Suppressor macrophage treated with lipopolysaccharide for 1 hour (primary cell): ENCODE results near the gene NKG7.

Experiments used
- DNase-seq, 3 donors: peaks; one replicate each; pipeline ENCODE4 v3.0.0-alpha.2; 2020 to 2022

Gene NKG7

DNA sequence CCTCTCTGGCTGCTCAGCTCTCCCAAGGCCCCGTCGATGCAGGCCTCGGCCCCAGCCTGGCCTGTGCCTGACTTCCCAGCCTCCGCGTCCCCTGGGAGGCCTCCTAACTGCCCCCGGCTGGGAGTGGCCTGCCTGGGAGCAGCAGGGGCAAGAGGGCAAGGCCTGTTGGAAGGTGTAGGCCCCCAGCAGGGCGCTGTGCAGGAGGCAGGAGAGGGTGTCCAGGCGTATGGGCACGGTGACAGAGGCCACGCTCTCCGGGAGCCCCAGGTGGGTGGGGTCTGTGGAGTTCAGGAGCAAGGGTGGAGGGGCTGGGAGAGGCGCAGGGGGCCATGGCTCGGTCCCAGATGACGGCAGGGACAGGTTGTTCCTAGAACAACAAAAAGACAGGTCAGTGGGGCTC, 16.7 kb upstream of the NKG7 start:
- DNase-seq, result peak in 1 of 3 donors; percentile 9

DNA sequence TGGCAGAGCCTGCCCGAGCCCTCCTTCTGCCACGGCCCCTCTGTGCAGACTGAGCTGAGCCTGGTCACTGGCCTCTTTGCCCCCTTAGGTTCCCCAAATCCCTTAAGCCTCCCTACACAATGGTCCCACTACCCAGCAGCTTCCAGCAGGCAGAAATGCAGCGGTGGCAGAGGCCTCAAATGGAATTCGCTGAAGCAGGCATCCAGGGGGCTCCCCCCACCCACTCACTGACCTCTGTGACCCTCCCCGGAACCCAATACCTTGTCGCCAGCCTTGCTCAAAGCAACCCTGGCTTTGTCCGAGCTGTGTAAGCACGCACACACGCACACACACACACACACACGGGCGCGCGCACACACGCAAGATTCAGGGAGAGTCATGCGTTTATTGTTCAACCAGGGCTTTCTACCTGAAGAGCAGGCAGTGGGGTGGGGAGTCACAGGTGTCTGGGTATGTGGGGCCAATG, 15.5 kb upstream of the NKG7 start, which contains the start of gene LIM2:
Gene LIM2 (minus strand): TSS at position 51 of the 466 bp plus-strand sequence. CDS start 531 bp downstream, outside the sequence.
- peak in 1 of 3 donors; percentile 5 for DNase-seq

DNA sequence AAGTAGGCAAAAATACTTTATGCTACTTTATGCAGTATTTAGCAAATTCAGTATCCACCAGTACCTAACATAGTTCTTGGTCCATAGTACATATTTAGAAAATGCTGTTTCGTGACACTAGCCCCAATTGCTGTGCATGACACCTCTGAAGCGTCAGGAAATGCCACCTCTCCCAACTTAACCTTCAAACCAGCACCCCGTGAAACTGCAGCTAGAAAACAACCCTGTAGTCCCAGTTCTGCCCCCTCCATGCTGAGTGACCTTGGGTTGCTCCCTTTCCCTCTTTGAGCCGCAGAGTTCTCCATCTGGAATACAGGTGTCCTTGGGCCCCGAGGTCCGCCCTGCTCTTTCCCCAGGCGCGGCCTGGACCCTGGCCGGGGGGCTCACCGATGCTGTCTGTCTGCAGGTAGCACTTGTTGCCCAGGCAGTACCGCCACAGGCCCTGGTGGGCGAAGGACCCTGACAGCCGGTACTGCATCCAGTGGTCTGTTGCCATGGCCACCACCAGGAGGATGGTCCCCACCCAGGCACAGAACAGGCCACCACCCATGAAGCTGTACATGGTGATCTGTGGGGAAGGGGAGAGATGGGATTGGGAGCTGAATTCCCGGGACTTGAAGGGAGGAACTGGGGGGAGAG, 14.5 kb upstream of the NKG7 start:
- DNase-seq, result peak in 1 of 3 donors; percentile 12

DNA sequence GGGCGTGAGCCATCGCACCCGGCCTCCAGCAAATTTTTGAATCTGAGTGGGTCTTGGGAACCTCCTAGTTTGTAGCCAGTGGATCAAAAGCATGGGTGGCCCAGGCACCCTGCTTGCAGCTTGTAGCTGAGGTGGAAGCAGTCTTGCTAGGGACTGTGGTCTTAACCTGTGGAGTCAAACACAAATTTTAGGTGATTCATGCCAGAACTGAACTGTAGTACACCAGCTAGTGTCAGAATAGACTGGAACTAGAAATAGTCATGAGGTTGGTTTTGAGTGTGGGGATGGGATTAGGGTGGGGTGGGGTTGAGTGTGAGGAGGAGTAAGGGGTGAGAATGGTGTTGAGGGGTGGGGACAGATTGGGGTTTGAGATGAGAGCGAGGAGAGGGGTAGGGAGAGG, 9.6 kb upstream of the NKG7 start:
- DNase-seq, result peak in 1 of 3 donors; percentile 12

DNA sequence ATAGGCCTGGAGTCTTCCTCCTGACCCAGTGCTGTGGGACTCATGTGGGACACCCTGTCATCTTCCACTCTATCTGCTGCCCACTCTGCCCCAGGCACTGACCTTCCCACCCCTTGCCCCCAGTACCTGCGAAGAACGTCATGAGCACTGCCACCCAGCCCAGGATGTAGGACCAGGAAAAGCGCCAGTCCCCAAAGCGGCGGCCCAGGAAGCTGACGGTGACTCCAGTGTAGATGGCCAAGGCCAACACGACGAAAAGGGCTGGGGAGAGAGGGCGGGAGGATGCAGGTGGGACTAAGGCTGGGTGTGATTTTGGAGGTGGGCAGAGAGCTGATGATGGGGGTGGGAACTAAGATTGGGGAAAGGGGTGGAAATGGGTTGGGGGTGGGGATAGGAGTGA, 7.9 kb upstream of the NKG7 start:
- peak in 1 of 3 donors; percentile 5 for DNase-seq

DNA sequence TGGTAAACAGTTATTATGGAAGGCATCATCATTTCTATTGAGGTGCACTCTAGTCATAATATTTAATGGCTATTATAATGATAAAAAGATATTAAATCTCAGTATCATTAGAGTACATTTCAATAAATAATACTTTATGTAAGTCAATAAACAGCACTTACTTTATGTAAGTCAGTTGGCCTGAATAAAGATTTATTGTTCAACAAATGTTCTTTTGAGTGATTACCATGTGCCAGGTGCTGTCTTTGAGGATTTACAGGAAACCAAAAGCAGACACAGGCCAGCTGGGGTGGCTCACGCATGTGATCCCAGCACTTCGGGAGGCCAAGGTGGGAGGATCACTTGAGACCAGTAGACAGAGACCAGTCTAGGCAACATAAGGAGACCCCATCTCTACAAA, 5.0 kb upstream of the NKG7 start:
- DNase-seq, result no peak

DNA sequence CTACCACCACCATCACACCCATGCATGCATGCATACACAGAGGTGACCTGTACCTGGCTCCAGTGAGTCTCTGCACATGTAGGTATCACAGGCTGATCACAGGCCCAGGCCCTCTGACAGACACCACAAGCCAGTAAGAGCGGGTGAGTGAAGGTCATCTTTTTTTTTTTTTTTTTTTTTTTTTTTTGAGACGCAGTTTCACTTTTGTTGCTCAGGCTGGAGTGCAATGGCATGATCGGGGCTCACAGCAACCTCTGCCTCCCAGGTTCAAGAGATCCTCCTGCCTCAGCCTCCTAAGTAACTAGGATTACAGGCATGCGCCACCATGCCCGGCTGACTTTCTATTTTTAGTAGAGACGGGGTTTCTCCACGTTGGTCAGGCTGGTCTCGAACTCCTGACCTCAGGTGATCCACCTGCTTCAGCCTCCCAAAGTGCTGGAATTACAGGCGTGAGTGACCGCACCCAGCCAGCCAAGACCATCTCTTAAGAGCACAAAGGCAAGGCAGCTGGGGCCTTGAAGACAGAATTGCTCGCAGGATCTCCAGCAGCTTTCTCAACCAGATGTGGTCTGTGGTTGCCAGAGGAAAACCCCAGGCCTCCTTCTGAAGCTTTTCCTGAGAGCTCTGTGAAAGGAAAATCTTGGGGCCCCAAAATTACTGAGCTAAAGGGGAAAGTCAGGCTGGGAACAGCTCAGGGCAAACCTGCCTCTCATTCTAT, 3.2 kb upstream of the NKG7 start:
- DNase-seq, result peak; percentile 28 to 65 (median 53)

DNA sequence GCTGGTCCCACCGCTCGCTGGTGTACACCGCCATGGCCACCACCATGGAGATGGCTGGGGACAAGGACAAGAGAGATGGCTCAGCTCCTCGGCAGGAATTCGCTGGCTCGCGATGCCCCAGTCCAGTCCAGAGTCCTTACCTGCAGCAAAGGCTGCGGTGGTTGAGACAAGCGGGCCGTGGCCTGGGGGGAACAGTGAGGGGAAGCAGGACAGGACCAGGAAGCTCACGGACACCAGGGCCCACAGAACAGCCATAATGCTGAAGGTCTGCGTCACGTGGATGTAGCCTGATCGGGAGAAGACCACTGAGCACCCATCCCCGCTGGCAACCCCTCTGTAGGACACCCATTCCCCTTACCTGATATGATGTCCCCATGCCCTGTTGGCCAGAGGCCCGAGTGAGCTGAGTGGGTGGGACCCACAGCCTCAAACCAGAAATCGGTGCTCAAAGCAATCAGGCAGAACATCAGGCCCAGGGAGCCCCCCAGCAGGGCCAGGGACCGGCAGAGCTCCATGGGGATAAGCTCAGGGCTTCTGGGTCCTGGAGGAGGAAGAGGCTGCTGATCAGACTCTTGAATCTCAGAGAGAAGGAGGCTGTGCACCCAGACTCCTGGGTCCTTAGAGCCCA, 319 bp downstream of the NKG7 start:
- DNase-seq, result no peak

DNA sequence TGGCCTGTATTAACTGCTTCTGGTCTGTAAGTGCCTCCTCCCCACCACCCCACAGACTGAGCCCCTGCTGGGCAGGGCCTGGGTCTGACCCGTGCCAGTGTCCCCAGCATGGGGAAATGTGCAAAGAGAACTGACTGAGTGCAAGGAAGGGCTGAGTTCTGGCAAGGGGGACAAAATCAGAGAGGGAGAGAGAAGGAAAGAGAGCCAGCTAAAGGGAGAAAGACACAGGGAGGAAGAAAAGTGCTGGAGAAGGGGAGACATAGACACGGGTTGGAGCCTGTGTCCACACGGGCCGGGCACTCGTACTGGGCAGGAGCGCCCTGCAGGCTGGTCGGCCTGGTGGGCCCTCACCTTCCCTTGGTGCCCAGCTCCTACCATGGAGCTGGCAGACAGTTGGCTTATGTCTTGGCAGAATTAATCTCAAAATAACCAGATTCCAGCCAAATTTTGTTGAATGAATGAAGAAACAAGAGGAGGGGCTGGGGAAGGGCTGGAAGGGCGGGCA, 1.2 kb downstream of the NKG7 start:
- no peak for DNase-seq

DNA sequence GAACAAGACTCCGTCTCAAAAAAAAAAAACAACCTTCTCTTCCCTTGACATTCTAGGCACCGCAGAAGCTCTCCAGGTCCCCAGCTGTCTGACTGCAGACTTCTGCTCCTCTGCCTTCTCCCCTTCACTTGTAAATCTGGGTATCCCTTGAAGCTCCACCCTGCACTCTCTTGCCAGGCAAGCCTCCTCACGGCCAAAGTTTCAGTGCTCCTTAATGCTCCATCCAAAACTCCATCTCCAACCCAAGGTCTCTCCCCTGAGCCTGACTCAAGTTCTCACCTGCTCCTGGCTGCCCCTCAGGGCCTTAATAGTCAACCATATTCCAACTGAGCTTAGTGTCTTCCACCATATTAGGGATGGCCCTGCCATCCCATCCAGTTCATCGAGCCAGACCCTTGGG, 2.2 kb downstream of the NKG7 start:
- no peak for DNase-seq

DNA sequence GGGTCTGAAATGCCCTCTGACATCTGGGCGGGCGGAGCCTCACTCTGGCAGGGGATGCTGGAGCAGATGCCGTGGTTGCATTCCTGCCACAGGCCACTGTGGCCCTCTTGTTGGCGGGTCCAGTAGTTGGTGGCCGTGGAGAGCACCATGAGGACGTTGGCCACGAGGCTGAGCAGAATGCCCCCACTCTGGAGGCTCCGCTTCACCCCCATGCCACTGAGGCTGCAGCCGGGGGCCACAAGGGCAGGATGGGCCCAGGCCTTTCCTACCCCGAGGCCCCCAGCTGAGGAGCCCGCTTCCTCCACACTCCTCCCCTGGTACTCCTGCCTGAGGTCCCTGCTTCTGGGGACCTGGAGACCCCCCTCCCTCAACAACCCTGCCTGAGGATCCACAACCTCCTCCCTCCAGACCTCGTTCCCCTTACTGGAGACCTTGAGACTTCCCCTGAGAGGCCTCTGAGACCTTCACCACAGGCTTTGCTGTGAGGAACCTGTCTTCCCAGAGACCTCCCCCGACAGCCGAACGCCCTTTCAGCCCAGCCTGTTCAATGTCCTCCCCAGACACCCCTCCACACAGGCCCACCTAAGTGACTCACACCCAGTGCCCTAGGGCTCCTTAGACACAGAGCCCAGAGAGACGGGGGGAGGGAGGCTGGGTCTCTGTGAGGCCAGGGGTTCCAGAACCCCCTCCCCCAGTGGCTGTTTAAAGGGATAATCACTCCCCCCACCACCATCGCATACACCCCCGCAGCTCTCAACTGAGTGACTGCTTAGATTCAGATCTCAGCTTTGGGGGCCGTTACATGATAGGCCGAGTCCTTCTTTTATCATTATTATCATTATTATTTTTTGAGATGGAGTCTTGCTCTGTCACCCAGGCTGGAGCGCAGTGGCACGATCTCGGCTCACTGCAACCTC, 3.8 kb downstream of the NKG7 start, which contains the start of gene CLDND2:
Gene CLDND2 (minus strand): TSS at position 638 of the 917 bp plus-strand sequence. CDS start 426 bp downstream, at position 212.
- DNase-seq, result no peak

DNA sequence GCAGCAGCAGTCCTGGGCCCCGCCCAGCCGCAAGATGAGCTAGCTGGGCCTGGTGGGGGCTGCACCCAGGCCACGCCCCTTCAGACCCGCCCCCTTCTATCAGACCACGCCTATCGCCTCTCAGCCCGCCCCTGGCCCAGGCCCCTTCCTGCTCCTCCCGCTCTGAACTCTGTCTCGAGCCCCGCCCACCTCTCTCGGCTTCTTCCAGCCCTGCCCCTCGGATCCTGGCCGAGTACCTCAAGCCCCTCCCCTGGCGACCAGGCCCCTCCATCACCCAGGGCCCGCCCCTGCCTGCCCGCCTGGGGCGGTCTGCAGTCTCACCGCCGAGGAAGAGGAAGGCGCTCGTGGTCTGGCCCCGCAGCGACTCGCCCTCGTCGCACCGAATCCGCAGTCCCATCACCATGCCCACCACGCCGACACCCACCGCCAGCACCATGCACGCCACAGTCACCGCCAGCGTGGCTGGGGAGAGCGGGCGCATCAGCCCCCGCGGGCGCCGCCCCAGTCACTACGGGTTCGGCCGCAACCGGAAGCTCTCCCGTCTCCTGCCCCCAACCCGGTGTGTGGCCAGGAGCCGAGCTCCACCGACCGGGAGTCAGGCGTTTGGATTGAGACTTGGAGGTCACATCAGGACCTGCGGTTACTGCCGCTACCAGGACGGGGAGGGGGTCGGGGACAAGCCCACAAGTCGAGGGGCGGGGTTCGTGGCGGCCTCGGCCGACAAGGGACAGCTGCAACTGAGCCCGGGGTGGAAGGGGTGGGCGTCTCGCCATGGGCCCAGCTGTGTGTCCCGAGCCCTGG, 4.7 kb downstream of the NKG7 start:
- peak; percentile 95 to 98 (median 97) for DNase-seq

DNA sequence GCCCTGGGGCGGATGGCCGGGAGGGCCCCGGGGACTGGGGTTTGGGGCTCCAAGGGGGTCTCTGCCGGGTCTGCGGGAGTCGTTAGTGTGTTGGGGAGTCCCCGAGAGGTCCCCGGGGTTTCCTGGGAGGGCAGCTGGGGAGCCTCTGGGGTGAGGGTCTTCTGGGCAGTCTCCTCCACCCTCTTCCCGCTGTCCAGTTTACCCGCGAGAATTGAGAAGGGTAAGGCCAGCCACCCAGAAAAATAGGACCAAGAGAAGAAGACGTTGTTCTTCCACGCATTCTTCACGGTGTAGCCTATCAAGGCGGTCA, 5.2 kb downstream of the NKG7 start:
- no peak for DNase-seq

DNA sequence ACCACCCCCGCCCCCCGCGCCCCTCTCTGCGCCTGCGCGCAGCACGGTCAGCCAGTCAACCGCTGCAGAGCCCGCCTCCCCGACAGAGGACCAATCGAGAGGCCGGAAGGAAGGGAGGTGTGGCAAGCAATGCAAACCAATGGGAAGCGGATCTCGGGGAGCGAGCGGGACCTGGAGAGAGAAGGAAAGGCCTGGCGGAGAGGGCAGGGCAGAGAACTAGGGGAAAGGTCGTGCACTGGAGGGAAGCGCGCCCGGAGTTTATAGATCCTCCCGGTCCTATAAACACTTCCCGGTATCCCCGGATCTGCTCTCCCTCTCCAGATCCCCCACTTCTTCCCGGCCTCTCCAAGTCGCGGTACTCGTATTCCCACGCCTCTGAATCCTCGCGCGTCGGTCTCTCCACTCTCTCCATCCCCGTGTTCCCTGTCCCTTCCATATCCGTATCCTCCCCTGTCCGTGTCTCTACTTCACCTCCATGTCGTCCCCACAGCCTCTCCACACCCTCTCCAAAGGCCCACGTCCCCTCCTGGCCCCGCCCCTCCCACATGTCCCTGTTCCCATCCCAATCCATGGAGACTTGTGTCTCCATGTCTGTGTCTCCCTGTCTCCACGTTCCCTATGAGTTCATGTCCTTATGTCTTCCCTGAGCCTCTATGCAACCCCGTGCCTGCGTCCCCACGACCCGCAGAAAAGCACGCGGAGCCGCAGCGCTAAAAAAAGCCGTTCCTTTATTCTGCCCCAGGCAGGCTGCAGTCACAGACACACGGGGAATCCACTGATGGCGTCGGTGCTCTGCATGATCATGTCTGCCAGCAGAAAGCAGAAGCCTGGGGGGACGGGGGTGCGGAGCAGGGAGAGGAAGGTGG, 5.8 kb downstream of the NKG7 start:
- DNase-seq, result peak; percentile 97 to 98 (median 98)

DNA sequence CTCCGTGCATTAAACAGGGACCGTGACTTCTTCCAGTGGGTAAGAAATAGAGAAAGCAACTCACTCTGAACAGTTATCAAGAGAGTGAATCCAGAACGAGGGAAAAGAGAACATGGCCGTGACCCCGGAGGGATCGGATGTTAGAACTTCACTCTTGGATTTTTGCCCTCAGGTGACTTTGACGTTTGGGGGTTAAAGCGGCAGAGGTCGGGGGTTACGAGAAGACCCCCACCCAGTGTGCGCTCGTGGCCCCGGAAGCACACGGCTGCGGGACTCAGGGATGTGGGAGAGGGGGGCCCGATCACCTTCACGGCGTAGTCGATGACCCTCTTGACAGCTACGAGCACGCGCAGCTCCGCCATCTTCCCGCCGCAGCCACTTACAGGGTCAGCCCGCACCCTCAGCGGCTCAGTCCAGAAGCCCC, 6.5 kb downstream of the NKG7 start, which contains the start of gene ETFB:
Gene ETFB (minus strand): TSS at position 424 of the 424 bp plus-strand sequence. CDS start 62 bp downstream, at position 362.
- no peak for DNase-seq

DNA sequence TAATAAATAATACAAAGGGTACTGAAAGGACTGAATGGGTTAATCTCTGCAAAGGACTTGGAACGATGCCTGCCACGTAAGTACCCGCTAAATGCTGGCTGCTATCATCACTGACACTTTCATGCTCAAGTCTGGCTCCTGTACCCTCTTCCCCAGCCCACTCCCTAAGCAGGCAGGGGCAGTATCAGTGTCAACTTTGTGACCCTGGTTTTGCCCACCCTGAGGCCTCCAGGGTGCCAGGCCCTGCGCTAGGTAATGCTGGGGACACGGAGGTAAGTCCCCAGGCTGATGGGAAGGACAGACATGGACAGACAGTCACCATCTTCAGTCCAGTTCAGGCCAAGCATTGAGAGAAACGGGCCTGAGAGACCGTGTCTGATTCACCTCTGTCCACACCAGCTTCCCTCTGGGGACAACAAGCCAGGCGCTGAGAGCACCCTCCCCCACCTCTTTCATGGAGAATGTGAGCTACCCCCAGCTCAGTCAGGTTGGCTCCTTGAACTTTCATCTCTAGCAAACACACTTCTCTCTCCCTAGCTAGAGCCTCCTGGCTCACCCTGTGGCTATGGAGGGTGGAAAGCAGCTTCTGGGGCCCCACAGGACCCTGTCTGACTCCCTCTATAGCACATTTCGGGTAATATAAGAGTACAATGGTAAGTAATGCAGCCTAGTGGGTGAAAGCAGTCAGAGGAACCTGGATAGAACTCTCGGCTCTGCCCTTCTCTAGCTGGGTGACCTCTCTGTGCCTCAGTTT, 7.1 kb downstream of the NKG7 start:
- DNase-seq, result peak; percentile 38 to 49 (median 44)

DNA sequence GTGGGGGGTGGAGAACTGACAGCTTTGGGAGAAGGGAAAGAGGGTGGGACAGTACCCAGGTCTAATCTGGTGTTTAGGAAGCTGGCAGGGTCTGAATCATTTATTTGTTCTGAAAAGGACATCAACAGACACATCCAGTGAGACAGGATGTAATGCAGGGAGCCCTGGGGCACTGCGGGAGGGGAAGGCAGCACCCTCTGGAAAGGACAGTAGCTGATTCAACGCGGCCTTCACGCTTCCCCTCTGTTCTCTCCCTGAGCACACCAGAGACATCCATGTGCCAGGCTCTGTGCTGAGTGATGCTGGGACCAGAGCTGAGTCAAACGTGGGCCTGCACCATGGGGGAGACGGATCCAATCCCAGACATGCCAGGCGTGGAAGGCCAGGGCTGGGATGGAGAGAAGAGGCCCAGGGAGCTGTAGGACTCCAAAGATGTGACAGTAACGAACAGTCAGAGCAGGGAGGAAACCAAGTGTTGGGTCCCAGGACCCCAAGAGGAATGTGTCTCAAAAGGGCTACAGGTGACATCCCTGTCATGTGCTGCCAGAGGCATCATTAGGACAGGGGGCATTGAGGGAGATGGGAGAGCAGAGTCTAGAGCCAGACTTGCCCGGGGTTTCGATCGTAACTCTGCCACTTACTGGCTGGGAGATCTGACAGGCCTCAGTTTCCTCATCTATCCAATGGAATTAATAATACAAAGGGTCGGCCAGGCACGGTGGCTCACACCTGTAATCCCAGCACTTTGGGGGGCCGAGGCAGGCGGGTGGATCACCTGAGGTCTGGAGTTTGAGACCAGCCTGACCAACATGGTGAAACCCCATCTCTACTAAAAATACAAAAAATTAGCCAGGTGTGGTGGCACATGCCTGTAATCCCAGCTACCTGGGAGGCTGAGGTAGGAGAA, 8.0 kb downstream of the NKG7 start:
- no peak for DNase-seq

DNA sequence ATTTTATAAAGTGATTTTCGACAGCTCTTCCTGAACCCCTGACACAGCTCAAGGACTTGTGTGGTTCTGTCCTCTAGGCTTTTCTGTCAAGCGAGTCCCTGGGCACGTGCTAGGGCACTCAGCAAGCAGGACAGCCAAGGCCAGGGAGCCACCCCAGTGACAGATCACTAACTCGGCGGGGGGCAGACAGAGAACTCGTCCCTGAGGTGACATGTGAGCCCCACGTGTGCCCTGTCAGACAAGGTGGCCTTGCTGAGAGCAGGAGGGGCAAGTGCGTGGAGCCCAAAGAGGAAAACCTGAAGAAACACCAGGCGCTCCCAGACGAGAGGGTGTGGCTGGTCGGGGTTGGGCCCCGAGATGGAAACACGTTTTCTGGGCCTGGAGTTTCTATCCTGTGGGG, 11.2 kb downstream of the NKG7 start:
- no peak for DNase-seq

DNA sequence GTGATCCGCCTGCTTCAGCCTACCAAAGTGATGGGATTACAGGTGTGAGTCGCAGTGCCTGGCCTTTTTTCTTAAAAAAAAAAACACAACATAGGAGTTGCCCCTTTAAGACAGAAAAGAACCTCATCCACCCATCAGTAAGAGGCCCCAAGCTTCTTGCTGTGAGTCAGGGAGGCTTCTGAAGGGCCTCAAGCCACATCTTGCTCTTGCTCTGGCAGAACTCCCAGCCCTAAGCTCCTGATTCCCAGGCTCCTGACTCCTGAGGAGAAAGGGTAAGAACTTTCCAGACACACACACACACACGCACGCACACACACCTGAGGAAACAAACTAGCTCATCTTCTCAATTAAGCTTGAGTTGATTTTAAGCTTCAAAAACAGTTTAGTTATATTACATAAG, 13.2 kb downstream of the NKG7 start:
- no peak for DNase-seq
